Esophagus muscularis mucosa (tissue), 4 donors: ENCODE data around the gene ADPRHL1. TPM values are rescaled to one million over a fixed set of nuclear protein-coding genes. Genes with fewer than 3 reads are reported as not detected.

Experiments used
- DNase-seq: peaks from one replicate; pipeline ENCODE4 v3.0.0-alpha.2; 2017; ENCODE audit errors: extremely low spot score
- H3K27ac ChIP-seq, 4 donors: fragments of 200-600 bp; sonication (generic); replicated peaks in 1 of 4; 1 replicate in 3 of 4; 2 replicates in 1 of 4; pipeline ENCODE4 v1.5.1; 2016 to 2019; ENCODE audit warnings: mild to moderate bottlenecking in 1 of 4
- H3K27me3 ChIP-seq, 4 donors: fragments of 200-600 bp; sonication (generic); one replicate each; pipeline versions ENCODE4 v1.5.1 to v1.6.0; 2016 to 2019
- H3K36me3 ChIP-seq, 4 donors: fragments of 200-600 bp; sonication (generic); one replicate each; pipeline ENCODE4 v1.5.1; 2016 to 2019
- H3K4me1 ChIP-seq, 4 donors: fragments of 200-600 bp; sonication (generic); one replicate each; pipeline ENCODE4 v1.5.1; 2016 to 2019
- H3K4me3 ChIP-seq, 4 donors: fragments of 200-600 bp; sonication (generic); 1 replicate in 2 of 4; 2 replicates in 2 of 4; pipeline ENCODE4 v1.5.1; 2016 to 2019; ENCODE audit warnings: mild to moderate bottlenecking in 4 of 4, moderate library complexity in 1 of 4
- H3K9me3 ChIP-seq, 4 donors: fragments of 200-600 bp; sonication (generic); 1 replicate in 3 of 4; 2 replicates in 1 of 4; pipeline ENCODE4 v1.5.1; 2016 to 2019
- CTCF ChIP-seq, 3 experiments: fragments of 200-600 bp in 2 of 3; fragments of 450-650 bp in 1 of 3; sonication (generic) in 2 of 3; IDR thresholded peaks; one replicate each; pipeline ENCODE4 v1.5.1; 2017 to 2019; ENCODE audit warnings: antibody characterized with exemption in 3 of 3, mild to moderate bottlenecking in 2 of 3, moderate library complexity in 1 of 3
- EP300 ChIP-seq: sonication (generic); formaldehyde crosslinking; IDR thresholded peaks from one replicate; pipeline ENCODE4 v1.6.1; 2017; ENCODE audit warnings: antibody characterized with exemption
- POLR2A ChIP-seq: fragments of 450-650 bp; IDR thresholded peaks from one replicate; pipeline ENCODE4 v1.6.1; 2017; ENCODE audit warnings: antibody characterized with exemption, moderate library complexity, mild to moderate bottlenecking, low read depth
- POLR2AphosphoS5 ChIP-seq, 2 donors: sonication (generic); formaldehyde crosslinking; IDR thresholded peaks; one replicate each; pipeline ENCODE4 v1.6.1; 2017; ENCODE audit warnings: antibody characterized with exemption in 2 of 2
- WGBS: methylation state at CpG from one replicate; pipeline ENCODE4 v1.1.5; 2018; 5-methylcytosine and 5-hydroxymethylcytosine counted together
- intact Hi-C: fragments of 100-400 bp; cut with DNase I; formaldehyde crosslinking; loops from one replicate; pipeline ENCODE4 v1.15.1; 2023
- total RNA-seq, 4 donors: library from RNA; depleted of rRNA; stranded (reverse); fragments of >200 nt; gene quantifications; one replicate each; pipeline versions ENCODE4 v1.1.0 to v1.2.1, GENCODE V29; 2016

The ADPRHL1 gene
- total RNA-seq, 4 donors from 2014 or later, result 6.9 to 26.2 (median 11.0) TPM

GRCh38 chr13:113354831-113355610 lies 98.3 kb downstream of the ADPRHL1 start:
- H3K36me3 ChIP-seq, result peaks cover 0 to 36% (median 13%) of the 10 kb centered on the region in 4 donors
- H3K4me3 ChIP-seq, result no peak overlapping the region
- H3K27ac ChIP-seq, result no peak overlapping the region
- intact Hi-C loops, result no loop called here
- 95% methylated on average over 38 of the region's 41 CpGs for WGBS
- peaks cover 0 to 9% (median 0%) of the 10 kb centered on the region in 4 donors for H3K4me1 ChIP-seq
- TF ChIP-seq CTCF (IDR thresholded peaks at IDR 0.05) (no peak), EP300 (no peak), POLR2AphosphoS5 (IDR thresholded peaks at IDR 0.05) (no peak), POLR2A (no peak)
- no peaks in the 10 kb centered on the region for H3K9me3 ChIP-seq
- DNase-seq, result no peak
- no peaks in the 10 kb centered on the region for H3K27me3 ChIP-seq

- Histone ChIP-seq H3K36me3 (peaks cover 0 to 53% (median 22%) of the 10 kb centered on the region in 4 donors), H3K27ac (no peak overlapping the region), H3K27me3 (no peaks in the 10 kb centered on the region), H3K4me1 (no peaks in the 10 kb centered on the region), H3K9me3 (no peaks in the 10 kb centered on the region), H3K4me3 (no peak overlapping the region)
- no peak for DNase-seq
- 87% methylated on average over 11 of the region's 12 CpGs for WGBS
- TF ChIP-seq EP300, result no peak
- no peak for TF ChIP-seq CTCF (IDR thresholded peaks at IDR 0.05)
- no peak for TF ChIP-seq POLR2A
- TF ChIP-seq POLR2AphosphoS5 (IDR thresholded peaks at IDR 0.05), result no peak
- intact Hi-C loops, result no loop called here
These were observed 100.0 kb downstream of the ADPRHL1 start for GRCh38 chr13:113353254-113353653.

DNA sequence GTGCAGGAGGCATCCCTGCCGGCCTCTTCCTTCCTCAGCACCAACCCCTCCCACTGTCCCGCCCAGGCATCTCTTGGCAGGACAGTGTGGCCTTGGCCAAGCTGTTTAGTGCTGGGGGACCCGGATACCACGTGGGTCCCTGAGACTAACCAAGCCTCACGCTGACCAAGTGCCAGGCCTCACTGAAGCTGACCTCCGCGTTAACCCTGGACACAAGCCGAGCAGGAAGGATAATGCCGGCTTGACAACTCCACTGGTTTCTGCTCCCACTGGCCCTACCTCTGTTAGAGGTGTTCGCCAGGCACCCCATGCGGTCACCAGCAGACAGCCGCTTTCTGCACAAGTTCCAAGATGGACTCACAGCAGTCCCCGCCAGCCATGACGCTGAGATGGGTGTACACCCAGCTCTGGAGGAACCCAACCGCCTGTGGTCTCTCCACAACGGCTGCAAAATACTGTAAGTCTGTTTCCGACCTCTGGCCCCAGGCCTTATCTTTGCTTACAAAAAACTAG lies 101.7 kb downstream of the ADPRHL1 start:
- 80% methylated on average over 17 of the region's 17 CpGs for WGBS
- no peak for TF ChIP-seq CTCF (IDR thresholded peaks at IDR 0.05)
- no peak for TF ChIP-seq POLR2A
- TF ChIP-seq POLR2AphosphoS5 (IDR thresholded peaks at IDR 0.05), result no peak
- TF ChIP-seq EP300, result no peak
- Histone ChIP-seq H3K9me3 (no peaks in the 10 kb centered on the region), H3K36me3 (peaks cover 0 to 59% (median 24%) of the 10 kb centered on the region in 4 donors), H3K4me1 (no peaks in the 10 kb centered on the region), H3K4me3 (no peak overlapping the region), H3K27ac (no peak overlapping the region), H3K27me3 (no peaks in the 10 kb centered on the region)
- intact Hi-C loops, result no loop called here
- DNase-seq, result no peak

GRCh38 chr13:113350938-113351335 lies 102.4 kb downstream of the ADPRHL1 start:
- Histone ChIP-seq H3K9me3 (no peaks in the 10 kb centered on the region), H3K36me3 (peaks cover 0 to 59% (median 24%) of the 10 kb centered on the region in 4 donors), H3K4me1 (no peaks in the 10 kb centered on the region), H3K4me3 (no peak overlapping the region), H3K27ac (no peak overlapping the region), H3K27me3 (no peaks in the 10 kb centered on the region)
- no peak for DNase-seq
- TF ChIP-seq CTCF (IDR thresholded peaks at IDR 0.05), result no peak
- TF ChIP-seq POLR2AphosphoS5 (IDR thresholded peaks at IDR 0.05), result no peak
- no peak for TF ChIP-seq POLR2A
- no peak for TF ChIP-seq EP300
- WGBS, result 92% methylated on average over 13 of the region's 20 CpGs
- intact Hi-C loops, result no loop called here
